ENCODE measurements around the gene TRAF6.
A peak's percentile ranks its signal among the peaks of the same experiment; 100 is the strongest.
"Not testable (repeated sequence)": the region's sequence is repeated elsewhere in the genome, so short reads cannot be mapped to it uniquely, and the experiment has no call there.

Gene TRAF6

DNA sequence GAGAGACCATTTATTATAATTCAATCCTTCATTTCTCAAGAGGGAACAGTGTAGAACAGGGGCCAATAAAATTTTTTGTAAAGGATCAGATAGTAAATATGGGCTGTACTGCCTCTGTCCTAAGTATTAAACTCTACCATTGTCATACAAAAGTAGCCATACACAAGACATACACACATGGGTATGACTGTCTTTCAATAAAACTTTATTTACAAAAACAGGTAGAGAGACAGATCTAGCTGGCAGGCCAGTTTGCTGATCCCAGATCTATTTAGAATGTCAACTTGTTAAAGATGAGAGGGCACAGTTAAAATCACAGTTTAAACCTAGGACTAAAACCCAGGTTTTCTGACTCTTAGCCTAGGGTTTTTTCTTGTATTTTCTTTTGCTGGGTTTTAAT is 16.7 kb downstream of the TRAF6 start:
- no peak for DNase-seq

DNA sequence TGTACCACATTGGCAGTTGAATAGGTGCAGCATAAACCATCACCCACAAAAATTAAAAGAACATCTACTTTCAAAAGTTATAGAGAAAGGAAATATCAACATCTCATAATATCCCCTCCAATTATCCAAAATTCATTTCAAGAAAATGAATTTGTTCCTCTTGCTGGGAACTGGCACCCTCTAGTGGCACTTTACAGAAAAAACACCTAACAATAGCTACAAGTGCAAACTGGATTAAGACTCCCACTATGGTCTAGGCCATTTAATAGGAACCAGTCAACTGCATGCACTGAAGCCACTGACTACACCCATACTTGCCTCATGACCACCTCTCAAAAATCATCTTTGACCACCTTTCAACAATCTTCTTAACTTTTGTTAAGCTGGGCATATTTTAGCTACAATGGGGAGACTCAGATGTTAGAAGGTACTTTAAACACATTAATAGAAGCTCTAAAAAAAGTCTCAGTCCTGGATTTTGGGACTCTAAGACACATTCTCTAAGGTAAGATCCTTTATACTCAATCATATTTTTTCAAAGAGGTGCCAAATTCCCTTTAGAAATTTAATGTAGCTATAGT is 17.3 kb downstream of the TRAF6 start:
- DNase-seq = peak; percentile 55

DNA sequence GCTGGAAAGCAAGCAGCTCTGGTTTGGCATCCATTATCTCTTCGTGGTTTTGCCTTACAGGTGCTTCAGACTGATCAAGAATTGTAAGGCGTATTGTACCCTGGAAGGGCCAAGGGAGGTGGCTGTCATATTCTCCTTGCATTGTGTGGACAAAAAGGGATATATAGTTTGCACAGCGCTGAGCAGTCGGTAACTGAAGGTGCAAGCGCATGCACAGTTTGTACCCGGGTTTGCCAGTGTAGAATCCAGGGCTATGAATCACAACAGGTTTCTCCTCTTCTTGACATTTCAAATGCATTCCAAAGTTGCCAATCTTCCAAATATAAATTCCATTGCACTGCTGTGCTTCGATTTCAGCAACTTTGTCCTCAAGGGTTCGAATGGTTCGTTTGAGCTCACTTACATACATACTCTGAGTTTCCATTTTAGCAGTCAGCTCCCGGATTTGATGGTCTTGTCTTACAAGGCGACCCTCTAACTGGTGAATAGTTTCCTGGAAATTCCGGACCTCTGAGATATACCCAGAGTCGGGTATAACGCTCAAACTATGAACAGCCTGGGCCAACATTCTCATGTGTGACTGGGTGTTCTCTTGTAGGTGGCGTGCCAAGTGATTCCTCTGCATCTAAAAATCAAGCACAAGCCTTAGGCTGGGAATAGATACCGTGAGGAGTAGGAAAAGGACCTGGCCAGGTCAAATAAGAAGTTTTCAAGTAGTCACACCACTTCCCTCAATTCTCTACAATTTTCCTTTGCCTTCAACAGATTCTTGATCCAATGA is 19.9 kb downstream of the TRAF6 start:
- DNase-seq = no peak

DNA sequence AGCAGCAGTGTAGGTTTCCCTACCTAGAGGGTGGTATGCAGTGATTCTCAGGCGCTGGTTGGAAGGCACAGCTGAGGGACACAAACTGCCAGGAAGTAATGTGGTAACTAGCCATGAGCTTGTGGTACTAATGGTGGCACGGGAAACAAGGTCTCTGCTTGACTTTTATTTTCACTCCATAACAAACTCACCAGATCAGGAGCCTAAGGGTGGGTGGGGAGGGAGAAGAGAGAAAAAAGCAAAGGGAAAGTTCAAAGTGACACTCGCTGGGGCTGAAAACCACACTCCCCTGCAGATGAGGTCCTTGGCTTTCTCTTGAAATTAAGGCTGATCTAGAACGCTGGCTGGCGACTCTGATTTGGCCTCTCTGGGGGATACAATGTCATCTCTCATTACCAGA is 22.0 kb downstream of the TRAF6 start:
- DNase-seq = no peak

DNA sequence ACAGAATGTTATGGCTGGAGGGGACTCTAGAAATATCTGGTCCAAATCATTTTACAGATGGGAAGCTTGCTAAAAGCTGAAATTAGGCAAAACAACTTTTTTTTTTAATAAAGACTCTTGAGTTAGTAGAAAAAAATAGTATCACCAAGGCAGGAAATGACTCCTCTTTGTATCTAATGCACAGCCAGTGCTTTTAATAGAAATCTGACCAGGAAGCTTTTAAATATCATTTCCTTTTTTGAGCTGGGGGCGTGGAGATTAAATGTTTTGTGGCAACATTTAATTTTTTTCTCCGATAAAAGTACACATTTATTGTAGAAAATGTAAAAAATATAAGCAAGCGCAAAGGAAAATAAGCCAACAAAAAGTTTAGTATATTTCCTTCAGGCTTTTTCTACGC is 22.5 kb downstream of the TRAF6 start:
- DNase-seq = no peak

DNA sequence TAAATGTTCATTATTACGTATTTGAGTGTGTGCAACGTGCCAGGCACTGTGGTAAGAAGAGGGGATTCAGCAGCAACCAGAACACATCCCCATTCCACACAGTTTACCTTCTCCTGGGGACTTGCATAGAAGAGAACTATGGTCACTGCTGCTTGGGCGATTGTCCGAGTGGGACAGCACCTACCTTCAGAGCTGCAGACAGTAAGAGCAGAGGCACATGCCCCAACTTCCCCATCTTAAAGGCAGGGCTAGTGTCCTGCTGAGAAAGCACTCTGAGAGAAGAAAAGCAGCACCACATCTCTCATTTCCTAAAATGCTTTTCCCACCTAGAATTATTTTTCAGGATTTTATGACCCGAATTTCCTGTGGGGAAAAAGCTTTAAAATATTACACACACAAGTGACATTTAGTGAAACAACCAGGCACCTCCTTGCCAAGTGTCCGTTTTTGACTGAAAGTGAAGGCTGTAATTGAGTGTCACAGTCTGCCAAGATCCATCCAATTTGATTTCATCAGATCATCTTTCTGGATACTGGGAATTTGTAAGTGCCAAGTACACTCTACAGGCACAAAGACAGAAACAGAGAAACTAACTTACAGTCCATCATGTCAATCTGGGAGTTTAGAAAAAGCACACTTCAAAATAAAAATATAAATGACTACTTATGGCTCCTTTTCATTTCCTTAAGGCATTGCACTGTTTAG is 24.6 kb downstream of the TRAF6 start:
- DNase-seq = no peak

DNA sequence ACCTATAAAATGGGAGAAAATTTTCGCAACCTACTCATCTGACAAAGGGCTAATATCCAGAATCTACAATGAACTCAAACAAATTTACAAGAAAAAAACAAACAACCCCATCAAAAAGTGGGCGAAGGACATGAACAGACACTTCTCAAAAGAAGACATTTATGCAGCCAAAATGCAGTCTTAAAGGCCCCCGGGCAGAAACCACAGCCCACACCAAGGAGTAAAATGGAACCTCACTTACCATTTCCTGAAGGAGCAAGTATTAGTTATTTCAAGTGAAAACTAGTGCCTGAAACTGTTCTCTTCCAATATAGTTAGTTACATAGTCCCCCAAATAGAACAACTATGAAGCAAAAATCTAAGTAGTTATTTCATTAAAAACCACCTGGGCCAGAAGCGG is 27.0 kb downstream of the TRAF6 start:
- not testable (repeated sequence) for DNase-seq

DNA sequence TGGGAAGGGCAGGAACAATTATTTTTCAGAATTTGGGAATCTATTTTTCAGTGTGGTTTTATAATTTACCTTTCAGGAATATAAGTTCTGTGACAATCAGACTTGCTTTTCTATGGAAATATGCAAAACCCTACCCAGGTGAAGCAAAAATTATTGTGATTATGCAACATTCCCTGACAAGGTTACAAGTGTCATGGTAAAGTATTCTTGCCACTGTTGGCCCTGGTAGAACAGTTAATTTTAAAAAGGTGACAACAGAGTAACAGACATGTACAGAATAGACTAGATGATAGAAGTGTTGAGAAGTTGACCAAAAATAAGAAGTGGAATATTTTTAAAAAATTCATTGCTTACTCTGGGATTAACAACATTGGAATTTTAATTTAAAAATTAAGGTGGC is 29.2 kb downstream of the TRAF6 start:
- no peak for DNase-seq

DNA sequence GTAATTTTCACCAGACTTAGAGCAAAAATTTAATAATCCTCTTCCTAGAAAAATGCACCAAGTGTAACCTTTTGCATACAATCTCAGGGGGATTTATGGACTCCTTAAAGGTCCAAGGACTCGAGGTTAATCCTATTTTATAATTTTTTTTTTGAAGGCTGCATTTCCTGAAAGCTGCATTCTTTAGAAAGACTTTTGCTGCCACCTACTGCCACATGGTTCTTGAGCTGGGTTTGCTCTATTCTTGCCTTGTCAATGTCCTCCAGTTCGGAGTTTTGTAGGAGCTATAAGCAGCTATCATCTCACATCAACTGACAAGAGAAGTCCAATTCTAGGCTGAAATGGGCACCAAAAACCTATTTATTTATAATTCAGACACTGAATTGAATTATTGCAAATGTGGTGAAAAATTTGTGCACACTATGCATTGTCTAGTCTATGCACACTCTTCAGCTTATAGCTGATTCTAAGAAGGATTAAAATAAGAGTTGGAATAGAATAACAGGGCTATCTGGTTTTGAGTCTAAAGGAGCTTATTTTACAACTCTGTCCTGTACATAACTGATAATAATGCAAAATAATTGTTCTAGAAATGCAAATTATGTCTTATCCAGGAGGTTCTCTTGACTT is 31.3 kb downstream of the TRAF6 start:
- DNase-seq = peak; percentile 44

DNA sequence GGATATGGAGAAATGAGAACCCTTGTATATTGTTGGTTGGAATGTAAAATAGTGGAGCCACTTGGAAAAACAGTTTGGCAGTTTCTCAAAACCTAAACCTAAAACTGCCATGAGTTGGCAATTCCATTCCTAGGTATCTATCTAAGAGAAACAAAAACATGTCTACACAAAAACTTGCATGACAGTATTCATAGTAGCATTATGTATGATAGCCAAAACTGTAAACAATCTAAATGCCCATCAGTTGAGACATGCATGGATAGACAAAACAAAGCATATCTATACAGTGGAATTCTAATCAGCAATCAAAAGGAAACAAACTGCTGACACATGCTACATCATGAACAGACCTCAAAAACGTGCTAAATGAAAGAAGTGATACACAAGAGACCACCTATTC is 34.9 kb downstream of the TRAF6 start:
- no peak for DNase-seq

DNA sequence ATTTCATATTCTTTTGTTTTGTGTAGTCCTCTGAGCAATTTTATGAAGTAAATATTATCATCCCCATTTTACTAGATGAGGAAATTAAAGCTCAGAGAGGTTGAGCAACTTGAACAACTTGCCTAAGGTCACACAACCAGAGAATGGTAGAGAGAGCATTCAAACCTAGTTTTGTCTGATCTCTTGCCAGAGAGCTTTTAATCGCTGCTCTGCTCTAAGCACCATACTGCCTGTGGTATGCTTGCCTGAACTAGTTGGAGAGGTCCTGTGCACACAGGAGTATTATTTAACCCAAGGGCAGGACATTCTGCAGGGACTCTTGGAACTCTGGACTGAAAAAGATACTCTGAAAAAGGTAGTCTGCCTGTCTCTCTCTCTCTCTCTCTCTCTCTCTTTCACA is 38.5 kb downstream of the TRAF6 start:
- DNase-seq = no peak

DNA sequence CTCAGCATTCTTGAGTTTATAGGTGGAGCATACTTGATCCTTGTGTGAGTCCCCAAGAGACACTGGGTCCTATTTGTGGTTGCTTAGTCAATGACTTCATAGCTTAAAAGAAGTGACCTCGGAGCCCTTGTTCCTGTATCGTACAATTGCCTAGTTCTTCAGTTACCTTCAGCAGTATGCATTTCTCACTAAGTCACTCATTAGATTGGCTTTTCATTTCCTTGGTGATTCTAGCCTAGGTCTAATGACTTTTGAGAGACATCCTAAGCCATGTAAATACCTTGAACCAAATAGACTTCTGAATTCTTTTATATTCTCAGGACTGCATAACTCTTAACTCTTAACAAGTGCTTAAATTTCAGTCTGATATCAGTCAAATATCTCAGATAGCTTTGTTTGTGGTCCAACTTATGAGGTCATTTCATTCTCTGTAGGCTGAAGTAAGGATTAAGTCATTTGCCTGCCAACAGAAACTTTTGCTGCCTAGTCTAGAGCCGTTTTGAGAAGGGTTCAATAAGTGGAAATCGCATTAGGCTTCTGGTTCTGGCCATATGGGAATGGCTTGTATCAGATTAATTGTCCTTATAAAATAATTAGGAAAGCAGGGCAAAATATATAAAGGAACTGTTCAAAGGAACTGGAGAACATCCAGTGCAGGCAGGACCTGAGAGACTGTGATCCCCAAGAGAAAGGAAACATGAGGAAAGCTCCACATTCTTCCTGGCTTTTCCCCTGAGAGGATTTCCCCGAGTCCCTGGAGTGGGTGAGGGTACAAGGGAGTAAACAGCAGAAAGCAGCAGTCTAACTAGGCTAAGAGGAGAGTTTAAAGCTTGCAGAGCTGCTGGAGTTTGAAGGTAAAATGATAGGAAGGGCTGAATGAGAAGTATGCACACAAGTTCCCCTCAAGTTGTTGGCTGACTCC is 39.9 kb downstream of the TRAF6 start:
- no peak for DNase-seq

DNA sequence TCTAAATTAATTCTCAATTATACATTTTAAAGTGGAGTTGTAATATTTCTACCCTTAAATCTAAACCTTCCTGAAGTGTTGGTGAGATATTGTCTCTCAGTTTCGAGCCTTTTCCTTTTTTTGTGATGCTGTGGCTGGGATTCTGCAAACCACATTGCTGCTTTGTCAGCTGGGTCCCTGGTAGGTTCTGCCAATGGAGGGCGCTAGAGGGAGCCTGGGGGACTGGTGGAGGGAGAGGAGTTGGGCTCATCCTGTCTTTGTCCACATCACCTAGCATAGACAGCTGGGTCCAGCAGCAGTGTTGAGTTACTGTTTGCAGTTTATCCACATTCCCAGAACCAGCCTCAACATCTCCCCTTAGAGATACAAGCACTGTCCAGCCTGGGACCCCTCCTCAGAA is 41.0 kb downstream of the TRAF6 start:
- DNase-seq = peak; percentile 17

DNA sequence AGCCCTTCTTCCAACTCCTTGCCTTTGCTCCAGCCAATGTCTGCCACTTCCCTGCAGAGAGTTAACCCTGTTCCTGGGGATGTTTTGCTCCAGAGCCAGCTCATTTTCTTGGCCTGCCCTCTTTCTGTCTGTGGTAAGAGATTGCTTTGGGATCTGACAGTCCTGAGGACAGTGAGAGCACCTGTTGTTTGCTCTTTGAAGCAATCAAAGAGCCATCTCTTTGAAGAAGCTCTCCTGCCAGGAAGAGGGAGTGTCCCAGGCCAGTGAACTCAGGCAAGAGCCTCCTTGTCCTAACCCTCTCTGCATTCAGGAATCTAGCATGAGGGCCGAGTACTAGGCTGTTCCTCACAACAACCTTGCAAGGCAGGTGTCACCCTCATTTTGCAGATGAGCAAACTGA is 42.2 kb downstream of the TRAF6 start:
- no peak for DNase-seq

DNA sequence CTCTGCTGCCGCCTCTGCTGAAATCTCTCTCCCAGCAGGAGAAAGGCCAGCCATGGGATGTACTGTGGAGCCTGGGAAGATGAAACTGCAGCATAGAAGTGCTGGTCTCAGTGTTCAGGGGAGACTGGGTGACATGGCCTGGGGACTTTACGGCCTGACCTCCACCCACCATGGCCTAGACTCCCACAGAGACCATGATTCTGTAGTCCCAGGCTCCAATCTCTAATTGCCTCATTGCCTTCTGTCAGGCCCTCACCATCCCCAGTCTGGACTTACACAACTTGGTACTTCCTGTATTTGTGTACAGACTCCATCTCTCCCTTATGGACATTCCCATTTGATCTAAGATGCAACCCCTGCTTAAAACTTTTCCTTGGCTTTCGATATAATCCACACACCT is 43.1 kb downstream of the TRAF6 start:
- DNase-seq = no peak

DNA sequence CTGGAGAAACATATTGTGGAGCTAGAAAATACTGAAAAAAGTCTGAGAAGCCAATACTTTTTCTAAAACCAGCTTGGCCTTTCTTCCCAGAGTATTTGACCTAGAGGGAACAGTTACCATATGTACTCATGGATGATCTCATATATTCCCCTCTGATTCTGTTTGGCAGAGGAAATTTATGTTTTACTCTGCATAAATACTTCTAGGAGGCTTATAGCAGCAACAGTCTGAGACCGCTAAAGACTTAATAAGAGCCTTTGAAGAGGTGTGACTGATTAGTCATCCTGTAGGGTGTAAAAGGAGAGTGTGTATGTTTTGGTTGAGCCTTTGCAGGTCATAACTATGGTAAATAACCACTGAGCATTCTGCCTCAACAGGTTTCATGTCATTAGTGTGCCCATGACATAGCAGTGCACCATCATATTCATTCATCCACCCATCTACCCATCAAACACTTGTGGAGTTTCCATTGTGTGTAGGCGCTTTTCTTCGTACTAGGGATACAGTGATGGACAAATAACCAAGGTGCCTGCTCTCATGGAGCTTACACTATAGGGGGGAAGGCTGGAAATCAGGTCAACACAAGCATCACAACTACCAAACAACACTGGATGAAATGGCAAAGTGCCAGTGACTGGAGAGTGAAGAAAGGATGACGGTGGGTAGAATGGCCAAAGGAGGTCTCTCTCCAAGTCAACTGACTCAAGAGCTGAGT is 44.5 kb downstream of the TRAF6 start:
- DNase-seq = no peak

DNA sequence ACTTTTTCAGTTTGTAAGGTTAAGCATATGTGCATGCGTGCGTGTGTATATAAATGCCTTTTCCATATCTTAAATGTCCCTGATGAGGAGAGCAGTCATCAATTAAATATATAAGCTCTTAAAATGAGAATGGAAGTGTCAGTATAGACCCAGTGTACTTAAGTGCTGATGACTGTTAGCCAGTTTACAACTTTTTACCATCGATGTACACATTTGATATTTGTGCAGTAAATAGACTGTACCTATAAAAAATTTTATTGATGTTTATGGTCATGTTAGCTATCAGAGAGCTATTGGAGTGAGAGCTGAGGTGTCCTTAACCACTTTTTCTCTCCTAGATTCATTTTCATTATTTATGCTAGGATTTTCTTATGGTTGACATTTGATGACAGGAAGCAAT is 45.4 kb downstream of the TRAF6 start:
- no peak for DNase-seq

DNA sequence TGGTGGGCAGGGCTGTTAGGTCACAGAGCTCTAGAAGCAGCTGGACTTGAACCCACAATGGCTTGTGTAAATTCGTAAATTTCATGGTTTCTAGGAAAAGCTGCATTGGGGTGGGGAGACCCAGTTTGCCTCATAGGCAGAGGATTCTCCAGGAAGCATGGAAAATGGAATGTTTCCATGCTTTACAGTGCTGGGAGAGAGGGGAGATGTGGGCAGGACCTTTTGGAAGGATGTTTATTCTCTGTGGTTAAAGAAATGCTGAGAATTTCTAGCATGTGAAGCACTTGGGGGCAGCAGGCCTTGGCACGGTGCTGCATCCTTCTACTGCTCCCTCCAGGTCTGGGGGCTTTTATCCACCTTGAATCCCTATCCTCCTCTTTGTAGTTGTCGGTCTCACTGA is 46.3 kb downstream of the TRAF6 start:
- DNase-seq = no peak

DNA sequence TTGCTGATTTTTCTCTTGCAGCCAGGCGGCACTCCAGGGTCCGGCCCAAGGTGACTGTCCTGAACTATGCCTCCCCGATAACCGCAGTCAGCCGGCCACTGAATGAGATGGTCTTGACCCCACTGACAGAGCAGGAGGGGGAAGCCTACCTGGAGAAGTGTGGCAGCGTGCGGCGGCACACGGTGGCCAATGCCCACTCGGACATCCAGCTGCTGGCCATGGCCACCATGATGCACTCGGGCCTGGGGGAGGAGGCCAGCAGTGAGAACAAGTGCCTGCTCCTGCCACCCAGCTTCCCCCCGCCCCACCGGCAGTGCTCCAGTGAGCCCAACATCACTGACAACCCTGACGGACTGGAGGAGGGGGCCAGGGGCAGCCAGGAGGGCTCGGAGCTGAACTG is 47.8 kb downstream of the TRAF6 start:
- DNase-seq = no peak

DNA sequence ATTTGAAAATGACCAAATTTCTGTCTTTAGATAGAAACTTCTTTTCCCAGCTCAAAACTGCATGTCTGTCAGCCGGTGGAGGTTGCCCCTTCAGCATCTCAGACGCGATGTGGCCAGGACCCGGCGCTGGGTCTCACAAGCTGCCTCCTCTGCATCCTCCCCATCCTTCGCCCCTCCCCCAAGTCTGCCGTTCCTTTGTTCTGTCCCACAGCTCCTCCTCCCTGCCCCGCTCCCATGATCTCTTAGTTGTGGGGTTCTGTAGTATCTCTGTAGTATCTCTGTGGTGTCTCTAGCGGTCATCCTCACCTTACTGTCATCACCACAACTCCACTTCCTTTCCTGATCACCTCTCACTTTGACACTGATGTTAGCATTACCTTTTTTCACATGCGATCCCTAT is 49.9 kb downstream of the TRAF6 start:
- DNase-seq = peak; percentile 30

DNA sequence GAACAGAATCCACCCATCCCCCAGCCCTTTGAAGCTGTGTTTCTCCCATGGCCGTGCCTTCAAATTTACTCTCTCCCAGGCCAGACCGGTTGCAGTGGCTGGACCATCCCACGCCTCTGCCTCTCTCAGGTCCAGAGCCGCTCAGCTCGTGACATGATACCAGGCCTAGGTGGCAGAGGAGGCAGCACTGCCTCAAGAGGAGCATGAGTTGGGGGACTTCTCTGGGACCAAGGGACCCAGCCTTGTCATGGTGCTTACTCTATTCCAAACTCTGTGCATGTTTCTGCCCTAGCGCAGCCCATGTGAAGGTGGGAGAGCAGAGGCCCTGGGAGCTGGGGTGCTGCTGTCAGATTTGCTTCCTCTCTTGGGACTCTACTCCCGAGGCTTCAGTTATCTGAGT is 51.0 kb downstream of the TRAF6 start:
- no peak for DNase-seq

All from activated CD4-positive, alpha-beta T cell treated with anti-CD3 and anti-CD28 coated beads, Interleukin-2, amount 50 U/mL, for 16 hours (primary cell).